Tibial nerve (tissue), 4 donors: ENCODE data around the gene FERMT3. TPM values are rescaled to one million over a fixed set of nuclear protein-coding genes. Genes with fewer than 3 reads are reported as not detected.
A peak's percentile ranks its signal among the peaks of the same experiment; 100 is the strongest.

ENCODE experiments used
- DNase-seq, 2 donors: peaks; one replicate each; pipeline ENCODE4 v3.0.0-alpha.2; 2019; ENCODE audit warnings: low spot score in 2 of 2
- H3K27ac ChIP-seq, 4 donors: fragments of 200-600 bp; sonication (generic) in 3 of 4; one replicate each; pipeline ENCODE4 v1.5.1; 2017 to 2019; ENCODE audit warnings: mild to moderate bottlenecking in 1 of 4
- H3K27me3 ChIP-seq, 2 donors: fragments of 200-600 bp; sonication (generic) in 1 of 2; one replicate each; pipeline versions ENCODE4 v1.5.1 to v1.6.0; 2017 to 2019
- H3K36me3 ChIP-seq, 3 donors: fragments of 200-600 bp; sonication (generic); one replicate each; pipeline ENCODE4 v1.5.1; 2018 to 2019
- H3K4me1 ChIP-seq, 4 donors: fragments of 200-600 bp; sonication (generic) in 3 of 4; one replicate each; pipeline ENCODE4 v1.5.1; 2017 to 2019
- H3K4me3 ChIP-seq, 4 donors: fragments of 200-600 bp; sonication (generic) in 3 of 4; one replicate each; pipeline ENCODE4 v1.5.1; 2017 to 2019; ENCODE audit warnings: mild to moderate bottlenecking in 1 of 4, moderate library complexity in 1 of 4
- H3K9me3 ChIP-seq, 4 donors: fragments of 200-600 bp; sonication (generic) in 3 of 4; one replicate each; pipeline ENCODE4 v1.5.1; 2017 to 2019
- CTCF ChIP-seq, 5 experiments: fragments of 200-600 bp in 3 of 5; fragments of 450-650 bp in 2 of 5; sonication (generic) in 3 of 5; IDR thresholded peaks; one replicate each; pipeline ENCODE4 v1.5.1; 2016 to 2019; ENCODE audit warnings: antibody characterized with exemption in 5 of 5, mild to moderate bottlenecking in 3 of 5, moderate library complexity in 2 of 5
- EP300 ChIP-seq, 2 donors: sonication (generic); formaldehyde crosslinking; IDR thresholded peaks; one replicate each; pipeline ENCODE4 v1.6.1; 2017; ENCODE audit warnings: antibody characterized with exemption in 2 of 2, mild to moderate bottlenecking in 1 of 2
- POLR2A ChIP-seq, 2 donors: fragments of 450-650 bp; IDR thresholded peaks; one replicate each; pipeline ENCODE4 v1.6.1; 2017; ENCODE audit warnings: antibody characterized with exemption in 2 of 2, mild to moderate bottlenecking in 2 of 2, moderate library complexity in 2 of 2
- WGBS, 2 donors: methylation state at CpG; one replicate each; pipeline ENCODE4 v1.1.5; 2018; 5-methylcytosine and 5-hydroxymethylcytosine counted together
- total RNA-seq, 4 donors: library from RNA; depleted of rRNA; stranded (reverse); fragments of >200 nt; gene quantifications; one replicate each; pipeline ENCODE4 v1.1.0, GENCODE V29; 2016

FERMT3 gene
- total RNA-seq, 4 donors from 2014 or later = 17.2 to 83.1 (median 29.6) TPM

GRCh38 chr11:64229090-64229743 lies 22.7 kb downstream of the FERMT3 start:
- H3K36me3 ChIP-seq = peaks cover 0 to 5% (median 0%) of the 10 kb centered on the region in 3 donors
- no peak for TF ChIP-seq EP300 (IDR thresholded peaks at IDR 0.05)
- TF ChIP-seq POLR2A (IDR thresholded peaks at IDR 0.05) = no peak
- no peak for TF ChIP-seq CTCF (IDR thresholded peaks at IDR 0.05)
- H3K27me3 ChIP-seq = no peaks in the 10 kb centered on the region
- H3K4me3 ChIP-seq = peak overlapping the region in 1 of 4 donors; percentile 79
- DNase-seq = no peak
- H3K4me1 ChIP-seq = peaks cover 0 to 82% (median 38%) of the 10 kb centered on the region in 4 donors
- H3K9me3 ChIP-seq = no peaks in the 10 kb centered on the region
- 90% methylated on average over 8 to 12 of the region's 12 CpGs for WGBS, 2 donors
- peak overlapping the region in 3 of 4 donors; percentile 93 to 96 (median 95) for H3K27ac ChIP-seq

- no peak for DNase-seq
- H3K36me3 ChIP-seq = no peaks in the 10 kb centered on the region
- H3K27ac ChIP-seq = peak overlapping the region; percentile 87 to 96 (median 94)
- no peaks in the 10 kb centered on the region for H3K27me3 ChIP-seq
- peaks cover 0 to 77% (median 38%) of the 10 kb centered on the region in 4 donors for H3K4me1 ChIP-seq
- peak overlapping the region; percentile 50 to 79 (median 62) for H3K4me3 ChIP-seq
- no peaks in the 10 kb centered on the region for H3K9me3 ChIP-seq
- 27 to 30% methylated on average over 11 to 13 of the region's 13 CpGs for WGBS, 2 donors
- TF ChIP-seq POLR2A (IDR thresholded peaks at IDR 0.05) = no peak
- no peak for TF ChIP-seq EP300 (IDR thresholded peaks at IDR 0.05)
- no peak for TF ChIP-seq CTCF (IDR thresholded peaks at IDR 0.05)
These were observed 23.2 kb downstream of the FERMT3 start for GRCh38 chr11:64229744-64230170.

GRCh38 chr11:64230171-64230984 lies 23.9 kb downstream of the FERMT3 start, which contains the start of gene DNAJC4:
Gene DNAJC4, plus strand, starts transcription at chr11:64230548. Its CDS starts 307 bp downstream, at chr11:64230855.
- H3K4me1 ChIP-seq = peaks cover 0 to 77% (median 42%) of the 10 kb centered on the region in 4 donors
- H3K9me3 ChIP-seq = no peaks in the 10 kb centered on the region
- no peaks in the 10 kb centered on the region for H3K36me3 ChIP-seq
- H3K27me3 ChIP-seq = no peaks in the 10 kb centered on the region
- TF ChIP-seq POLR2A (IDR thresholded peaks at IDR 0.05) (peak; percentile 37 to 59), EP300 (IDR thresholded peaks at IDR 0.05) (peak; percentile 72 to 85), CTCF (IDR thresholded peaks at IDR 0.05) (no peak)
- peak; percentile 90 to 94 for DNase-seq
- WGBS, 2 donors = 0 to 2% methylated on average over 46 to 57 of the region's 62 CpGs
- peak within 1 kb of the TSS; percentile 87 to 96 (median 94) for H3K27ac ChIP-seq
- H3K4me3 ChIP-seq = peak within 1 kb of the TSS; percentile 50 to 79 (median 62)

- Histone ChIP-seq H3K27ac (peak overlapping the region; percentile 87 to 96 (median 94)), H3K27me3 (no peaks in the 10 kb centered on the region), H3K9me3 (no peaks in the 10 kb centered on the region), H3K36me3 (peaks cover 0 to under 1% (median 0%) of the 10 kb centered on the region in 3 donors), H3K4me3 (peak overlapping the region; percentile 50 to 79 (median 62)), H3K4me1 (peaks cover 0 to 79% (median 46%) of the 10 kb centered on the region in 4 donors)
- WGBS, 2 donors = 11% methylated on average over 8 of the region's 8 CpGs
- TF ChIP-seq CTCF (IDR thresholded peaks at IDR 0.05) (no peak), EP300 (IDR thresholded peaks at IDR 0.05) (no peak), POLR2A (IDR thresholded peaks at IDR 0.05) (no peak)
- DNase-seq = no peak
These were observed 24.5 kb downstream of the FERMT3 start for GRCh38 chr11:64230985-64231365.
